Sigmoid colon (tissue), 4 donors: Measurements from ENCODE around the gene PSMD13.

Experiments
- CTCF ChIP-seq, 4 experiments: fragments of 450-650 bp in 3 of 4; fragments of 200-600 bp in 1 of 4; IDR thresholded peaks; one replicate each; pipeline ENCODE4 v1.5.1; 2016 to 2019; ENCODE audit warnings: antibody characterized with exemption in 4 of 4, mild to moderate bottlenecking in 3 of 4, moderate library complexity in 2 of 4
- POLR2A ChIP-seq, 2 donors: fragments of 450-650 bp; IDR thresholded peaks; one replicate each; pipeline ENCODE4 v1.6.1; 2016; ENCODE audit warnings: antibody characterized with exemption in 2 of 2, mild to moderate bottlenecking in 2 of 2, moderate library complexity in 2 of 2
- POLR2AphosphoS5 ChIP-seq, 4 donors: sonication (generic); formaldehyde crosslinking; IDR thresholded peaks; one replicate each; pipeline ENCODE4 v1.6.1; 2017; ENCODE audit warnings: antibody characterized with exemption in 4 of 4

GRCh38 chr11:206002-206384 lies 30.8 kb upstream of the PSMD13 start:
- no peak for TF ChIP-seq POLR2A (IDR thresholded peaks at IDR 0.05)
- no peak for TF ChIP-seq CTCF (IDR thresholded peaks at IDR 0.05)
- TF ChIP-seq POLR2AphosphoS5 (IDR thresholded peaks at IDR 0.05) = no peak
